Hematopoietic multipotent progenitor cell treated with erythropoietin and hydrocortisone succinate and interleukin-3 and kit ligand, for 6 days (in vitro differentiated cells): ENCODE data around the gene PRKAG2.

Experiments used
- DNase-seq: peaks from one replicate; pipeline ENCODE4 v3.0.0-alpha.2; 2015

PRKAG2 gene

DNA sequence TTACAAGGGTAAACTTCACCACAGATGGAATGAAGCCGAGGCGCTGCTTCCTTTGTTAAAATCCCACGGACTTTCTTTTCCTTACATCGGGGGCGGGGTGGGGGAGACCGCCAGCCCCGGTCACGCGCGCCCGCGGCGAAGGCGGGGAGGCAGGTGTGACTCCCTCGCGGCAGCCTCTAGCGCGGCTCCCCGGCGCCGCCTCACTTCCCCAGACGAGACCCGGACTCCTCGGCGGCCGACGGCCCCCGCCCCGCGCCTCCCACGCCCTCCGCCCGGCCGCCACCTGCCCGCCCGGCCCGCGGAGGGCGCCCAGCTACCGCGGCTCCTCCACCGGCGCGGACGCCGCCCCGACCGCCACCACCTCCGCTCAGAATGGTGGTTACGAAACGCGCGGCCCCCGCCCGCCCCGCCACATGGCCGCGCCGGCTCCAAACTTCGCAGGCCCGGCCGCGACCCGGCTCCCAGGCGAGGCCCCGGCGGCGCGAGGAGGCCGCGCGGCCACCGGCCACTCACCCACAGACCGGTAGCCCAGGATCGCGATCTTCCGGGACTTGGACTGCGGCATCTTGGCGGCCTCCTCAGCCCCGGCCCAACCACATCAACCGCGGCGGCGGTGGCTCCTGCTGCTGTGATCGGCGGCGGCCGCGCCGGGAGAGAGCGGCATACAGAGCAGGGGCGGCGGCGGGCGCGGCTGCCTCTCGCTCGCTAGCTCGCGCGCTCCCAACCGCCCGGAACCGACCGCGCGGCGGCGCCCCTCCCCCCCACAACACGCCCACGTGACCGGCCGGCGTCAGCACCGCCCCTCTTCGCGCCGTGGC is 357.8 kb downstream of the PRKAG2 start:
- DNase-seq: peak; percentile 46

DNA sequence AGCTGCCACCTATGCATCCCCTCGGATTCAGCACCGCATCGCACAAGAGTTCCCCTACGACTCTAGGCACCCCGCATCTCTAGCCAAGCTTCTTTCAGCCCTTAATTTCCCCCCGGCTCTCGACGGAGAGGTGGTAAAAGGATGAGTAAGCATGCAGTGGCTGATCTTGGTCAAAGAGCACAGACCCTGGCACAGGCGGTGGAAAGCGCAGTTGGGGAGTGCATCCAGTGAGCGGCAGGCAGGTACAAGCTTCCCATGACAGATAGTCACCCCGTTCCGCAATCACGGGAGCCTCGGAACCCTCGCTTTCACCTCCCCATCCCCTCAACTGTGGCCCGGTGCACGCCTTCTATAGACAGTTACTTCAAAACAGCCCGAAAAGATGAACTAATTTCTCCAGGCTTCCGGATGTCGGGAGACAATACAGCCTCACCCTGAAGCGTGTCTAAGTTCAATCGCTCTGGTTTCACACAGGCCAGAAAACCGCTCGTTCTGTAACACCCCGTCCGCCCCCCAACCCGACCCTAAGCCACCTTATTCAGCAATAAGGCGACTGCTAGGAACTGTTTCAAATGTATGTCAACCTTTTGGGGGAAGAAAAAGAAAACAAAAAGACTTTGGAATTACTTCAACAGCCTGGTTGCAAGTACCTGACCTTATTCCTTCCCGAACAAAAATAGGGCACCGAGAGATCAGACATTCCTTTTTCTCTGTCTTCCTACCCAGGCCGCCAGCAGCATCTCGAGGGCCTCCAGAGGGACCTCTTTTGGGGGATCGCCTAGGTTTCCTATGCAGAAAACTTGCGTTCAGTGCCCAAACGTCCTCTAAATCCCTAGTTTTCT is 358.6 kb downstream of the PRKAG2 start:
- DNase-seq: peak; percentile 61

DNA sequence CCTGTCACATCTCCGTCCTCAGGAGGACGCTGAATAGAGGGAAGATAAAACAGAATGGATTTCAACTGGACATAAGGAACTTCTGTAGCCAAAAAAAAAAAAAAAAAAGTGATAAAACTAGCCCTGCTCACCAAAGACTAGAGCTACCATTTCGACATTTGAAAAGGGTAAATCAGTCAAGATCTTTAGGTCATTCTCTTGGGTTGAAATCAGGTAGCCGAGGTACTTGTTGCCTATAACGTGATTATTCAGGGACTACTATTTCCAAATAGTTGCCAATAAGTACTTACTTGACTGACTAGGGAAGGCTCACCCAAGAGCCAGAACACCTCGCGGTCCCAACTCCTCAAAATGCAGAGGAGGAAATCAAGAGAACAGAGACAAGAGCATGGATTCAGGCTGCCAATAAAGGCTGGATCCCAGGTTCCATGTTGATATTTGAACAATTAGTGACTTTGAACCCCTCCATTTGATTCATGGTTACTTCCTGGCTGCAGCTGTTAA is 359.3 kb downstream of the PRKAG2 start:
- DNase-seq: no peak

DNA sequence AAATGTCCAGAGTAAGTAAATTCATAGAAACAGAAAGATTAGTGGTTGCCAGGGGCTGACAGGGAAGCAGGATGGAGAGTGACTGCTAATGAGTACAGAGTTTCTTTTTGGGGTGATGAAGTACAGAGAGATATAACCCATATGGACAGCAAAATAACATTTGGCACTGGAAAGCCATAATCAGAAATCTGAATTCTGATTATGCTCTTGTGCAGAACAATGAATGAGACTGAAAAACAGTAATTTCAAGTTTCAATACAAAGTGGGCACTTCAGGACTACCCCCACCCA is 361.7 kb downstream of the PRKAG2 start:
- DNase-seq: no peak

DNA sequence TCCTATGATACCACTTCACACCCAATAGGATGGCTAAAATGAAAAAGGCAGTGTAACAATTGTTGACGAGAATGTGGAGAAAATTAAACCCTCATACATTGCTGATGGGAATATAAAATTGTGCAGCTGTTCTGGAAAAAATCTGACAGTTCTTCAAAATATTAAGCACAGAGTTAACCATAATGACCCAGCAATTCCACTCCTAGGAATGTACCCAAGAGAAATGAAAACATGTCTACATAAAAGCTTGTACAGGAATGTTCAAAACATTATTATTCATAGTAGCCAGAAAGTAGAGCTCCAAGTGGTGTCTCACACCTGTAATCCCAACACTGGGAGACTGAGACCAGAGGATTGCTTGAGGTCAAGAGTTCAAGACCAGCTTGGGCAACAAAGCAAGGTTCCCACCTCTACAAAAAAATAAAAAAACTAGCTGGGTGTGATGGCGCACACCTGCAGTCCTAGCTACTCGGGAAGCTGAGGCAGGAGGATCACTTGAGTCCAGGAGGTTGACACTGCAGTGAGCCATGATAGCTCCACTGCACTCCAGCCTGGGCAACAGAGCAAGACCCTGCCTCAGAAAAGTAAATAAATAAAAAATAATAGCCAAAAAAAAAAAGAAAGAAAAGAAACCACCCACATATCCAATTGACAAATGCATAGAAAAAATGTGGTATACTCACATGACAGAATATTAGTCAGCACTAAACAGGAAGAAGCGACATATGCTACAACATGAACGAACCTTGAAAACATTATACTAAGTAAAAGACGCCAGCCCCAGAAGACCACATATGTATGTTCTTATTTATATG is 362.2 kb downstream of the PRKAG2 start:
- DNase-seq: no peak

DNA sequence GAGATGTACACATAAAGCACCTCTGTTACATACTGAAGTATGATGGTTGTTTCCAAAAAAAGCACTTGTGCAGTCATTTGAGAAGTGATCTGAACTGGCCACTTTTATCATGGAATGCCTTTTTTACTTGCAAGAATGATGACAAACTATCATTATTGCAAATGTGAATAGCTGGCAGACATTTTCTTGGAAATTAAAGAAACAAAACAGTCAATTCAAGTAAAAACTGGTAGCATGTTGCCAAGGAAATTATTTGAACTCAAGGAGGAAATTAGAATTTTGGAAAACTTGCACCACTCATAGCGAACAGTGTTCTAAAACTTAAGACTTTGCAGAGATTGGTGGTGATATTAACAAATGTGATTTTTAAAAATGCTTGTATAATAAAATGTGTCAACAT is 363.8 kb downstream of the PRKAG2 start:
- DNase-seq: no peak

DNA sequence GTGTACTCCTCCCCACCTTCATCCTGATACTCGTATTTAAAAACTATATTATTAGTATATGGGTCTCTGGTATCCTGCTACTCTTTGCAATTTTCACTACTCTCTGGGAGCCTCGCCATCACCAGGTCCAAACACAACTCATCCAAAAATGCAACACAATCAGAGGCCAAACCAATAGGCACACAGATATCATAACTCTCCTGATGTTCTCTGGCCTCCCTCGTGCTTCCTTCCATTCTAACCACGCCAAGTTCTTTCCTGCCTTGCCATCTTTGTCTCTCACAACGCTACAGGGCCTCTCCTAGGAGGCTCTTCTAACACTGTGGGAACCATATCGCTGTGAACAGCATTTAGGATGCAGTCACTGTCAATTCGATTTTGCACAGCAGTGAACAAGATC is 364.6 kb downstream of the PRKAG2 start:
- no peak for DNase-seq

DNA sequence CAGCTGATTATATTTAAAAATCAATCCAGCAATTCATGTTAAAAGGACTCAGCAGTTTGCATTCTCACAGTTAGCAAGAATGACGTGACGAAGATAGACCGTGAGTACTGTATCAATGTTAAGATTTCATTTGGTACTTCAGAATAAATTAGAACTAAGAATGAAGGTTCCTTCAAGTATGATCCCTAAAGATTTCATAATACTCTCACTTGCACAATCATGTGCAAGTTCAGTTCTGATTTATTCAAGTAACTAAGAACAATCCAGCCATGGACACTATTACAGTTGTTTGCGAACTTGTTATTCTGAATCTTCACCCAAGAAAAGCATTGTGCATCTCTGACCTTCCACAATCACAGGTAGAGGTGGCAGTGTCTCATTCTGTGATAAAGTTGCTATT is 365.0 kb downstream of the PRKAG2 start:
- DNase-seq: no peak

DNA sequence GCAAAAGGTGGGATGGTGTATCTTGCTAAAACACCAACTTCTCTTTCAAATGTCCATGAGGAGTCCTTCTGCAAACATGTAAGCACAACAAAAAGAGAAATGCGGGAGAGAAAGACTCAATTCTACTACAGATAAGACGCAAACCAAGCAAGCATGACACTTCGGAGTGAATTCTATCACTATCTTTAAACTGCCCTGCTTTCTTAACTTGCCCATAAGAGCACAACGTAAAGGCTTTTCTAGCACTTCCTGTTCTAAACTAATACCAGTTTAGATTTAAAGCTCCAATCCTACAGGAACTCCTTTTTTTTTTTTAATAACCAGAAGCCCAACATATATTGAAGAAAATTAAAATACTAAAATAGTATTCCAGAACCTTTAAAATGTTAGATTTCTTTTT is 365.6 kb downstream of the PRKAG2 start:
- no peak for DNase-seq

DNA sequence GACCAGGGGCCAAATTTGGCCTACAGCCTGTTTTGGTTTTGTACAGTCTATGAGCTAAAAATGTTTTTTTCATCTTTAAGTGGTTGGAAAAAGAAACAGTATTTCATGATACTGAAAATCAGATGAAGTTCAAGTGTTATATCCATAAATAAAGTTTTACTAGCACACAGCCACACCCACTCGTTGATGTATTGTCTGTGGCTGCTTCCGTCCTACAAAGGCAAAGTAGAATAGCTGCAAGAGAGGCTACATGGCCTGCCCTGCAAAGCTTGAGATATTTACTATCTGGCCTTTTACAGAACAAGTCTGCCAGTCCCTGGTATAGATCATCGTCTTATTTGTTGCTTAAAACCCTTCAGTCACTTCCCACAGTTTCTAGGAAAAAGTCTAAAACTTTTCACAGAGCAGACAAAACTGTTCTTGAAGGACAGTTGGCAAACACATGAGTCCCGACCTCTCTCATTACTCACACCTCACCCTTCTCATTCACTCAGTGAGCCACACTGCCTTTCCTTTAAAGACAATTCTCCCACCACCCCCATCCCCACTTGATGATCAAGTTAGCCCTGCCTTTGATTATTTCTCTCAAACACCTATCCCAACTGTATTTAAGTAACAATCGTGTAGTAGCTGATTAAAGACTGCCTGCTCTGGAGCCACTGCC is 367.1 kb downstream of the PRKAG2 start:
- no peak for DNase-seq

DNA sequence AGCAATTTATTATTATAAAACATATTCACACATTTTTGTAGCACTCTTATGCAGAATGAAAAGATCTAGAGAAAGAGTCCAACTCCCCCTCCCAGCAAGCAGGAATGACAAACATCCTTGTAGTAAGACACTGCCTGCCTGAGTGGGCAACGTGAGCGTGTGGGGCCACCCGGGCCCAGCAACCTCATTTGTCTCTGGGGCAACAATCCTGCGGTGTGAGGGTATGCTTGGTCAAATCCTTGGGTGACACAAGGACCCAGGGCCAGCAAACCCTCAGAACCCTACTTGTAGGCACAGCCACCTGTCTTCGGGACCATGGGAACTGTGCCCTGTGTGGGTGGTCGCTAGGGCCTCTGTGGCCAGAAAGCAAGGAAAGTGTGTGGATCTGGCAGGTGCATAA is 367.9 kb downstream of the PRKAG2 start:
- DNase-seq: no peak

DNA sequence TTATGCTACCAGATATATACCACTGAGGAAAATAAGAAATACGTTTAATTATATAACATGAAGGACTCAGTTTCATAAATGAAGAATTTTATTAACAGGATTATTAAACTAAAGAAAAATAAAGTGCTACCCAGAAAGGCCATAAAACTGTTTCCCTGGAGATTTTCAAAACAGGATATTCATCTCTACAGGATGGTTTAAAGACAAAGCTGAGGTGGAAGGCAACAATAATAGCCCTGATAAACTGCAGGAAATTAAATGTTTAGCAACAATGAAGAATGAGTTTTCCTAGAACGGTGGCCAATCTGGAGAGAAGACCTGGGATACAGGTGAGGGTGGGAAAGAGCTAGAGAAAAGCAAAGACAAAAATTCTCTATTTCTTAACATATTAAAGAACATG is 369.1 kb downstream of the PRKAG2 start:
- no peak for DNase-seq

DNA sequence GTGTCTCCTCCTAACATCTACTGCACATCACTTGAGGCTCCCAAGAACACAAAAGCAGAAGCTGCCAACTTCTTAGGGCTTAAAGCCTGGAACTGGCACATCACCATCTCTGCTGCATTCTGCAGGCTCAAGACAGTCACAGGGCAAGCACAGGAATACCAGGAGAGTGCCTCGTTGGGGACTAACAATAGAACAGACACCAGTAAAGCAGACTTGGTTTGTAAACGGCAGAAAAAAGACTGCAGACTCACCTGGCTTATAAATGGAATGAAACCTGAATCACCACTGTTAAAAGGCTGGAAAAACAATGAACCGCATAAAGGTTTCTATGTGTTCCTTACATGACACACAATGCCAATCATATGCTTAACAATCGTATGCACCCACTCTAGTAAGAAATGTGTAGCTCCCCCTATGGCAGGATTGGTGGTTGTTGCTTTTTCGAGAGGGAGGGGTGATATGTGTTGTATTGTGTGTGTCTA is 370.0 kb downstream of the PRKAG2 start:
- DNase-seq: no peak
